ENCODE results near the gene ZNF267. TPM values are rescaled to one million over a fixed set of nuclear protein-coding genes. Genes with fewer than 3 reads are reported as not detected.

The ZNF267 gene
- total and polyA plus RNA-seq, 9 donors: 6.0 to 16.3 (median 13.2) TPM

Small RNAs within 50 kb of the gene (small RNA-seq; reads per million reads assigned to genes)
- gene AC034105.2: not detected
- gene AC034105.4: not detected

Data from ovary (tissue), 9 donors.